Uterus (tissue), 4 donors: ENCODE data around the gene USO1. TPM values are rescaled to one million over a fixed set of nuclear protein-coding genes. Genes with fewer than 3 reads are reported as not detected.

Experiments
- DNase-seq, 2 donors: peaks; one replicate each; pipeline ENCODE4 v3.0.0-alpha.2; 2019 to 2020
- H3K27ac ChIP-seq, 2 donors: fragments of 200-600 bp; sonication (generic); 1 replicate in 1 of 2; 2 replicates in 1 of 2; pipeline ENCODE4 v1.5.1; 2016 to 2018
- H3K27me3 ChIP-seq, 2 donors: fragments of 200-600 bp; sonication (generic); one replicate each; pipeline ENCODE4 v1.5.1; 2018 to 2019; ENCODE audit warnings: control low read depth in 1 of 2
- H3K36me3 ChIP-seq, 2 donors: fragments of 200-600 bp; sonication (generic); one replicate each; pipeline ENCODE4 v1.5.1; 2019; ENCODE audit warnings: control low read depth in 1 of 2
- H3K4me1 ChIP-seq, 2 donors: fragments of 200-600 bp; sonication (generic); one replicate each; pipeline ENCODE4 v1.5.1; 2018 to 2019; ENCODE audit warnings: control low read depth in 1 of 2
- H3K4me3 ChIP-seq, 2 donors: fragments of 200-600 bp; sonication (generic); 1 replicate in 1 of 2; 2 replicates in 1 of 2; pipeline ENCODE4 v1.5.1; 2018 to 2019; ENCODE audit warnings: mild to moderate bottlenecking in 1 of 2
- H3K9me3 ChIP-seq, 2 donors: fragments of 200-600 bp; sonication (generic); one replicate each; pipeline ENCODE4 v1.5.1; 2019; ENCODE audit warnings: control low read depth in 1 of 2
- POLR2A ChIP-seq, 2 donors: fragments of 450-650 bp; IDR thresholded peaks; one replicate each; pipeline ENCODE4 v1.6.1; 2016; ENCODE audit warnings: antibody characterized with exemption in 2 of 2, mild to moderate bottlenecking in 1 of 2, moderate library complexity in 1 of 2
- intact Hi-C: fragments of 100-400 bp; cut with DNase I; formaldehyde crosslinking; loops from one replicate; pipeline ENCODE4 v1.15.1; 2023; ENCODE audit warnings: low total_unique reads
- total RNA-seq, 4 donors: library from RNA; depleted of rRNA in 3 of 4; stranded (reverse); fragments of >200 nt in 3 of 4; gene quantifications; one replicate each; pipeline versions ENCODE4 v1.1.0 to v1.2.4, GENCODE V29; 2014 to 2023
- TF ChIP-seq, protein P1 (sequence below), 4 experiments: fragments of 200-600 bp in 2 of 4; fragments of 450-650 bp in 2 of 4; sonication (generic) in 2 of 4; IDR thresholded peaks; one replicate each; pipeline ENCODE4 v1.5.1; 2016 to 2019; ENCODE audit warnings: antibody characterized with exemption in 4 of 4, mild to moderate bottlenecking in 2 of 4, moderate library complexity in 1 of 4
- donor health status: DM: yes; HTN: yes; CAD: no.

USO1 gene
- total RNA-seq, 4 donors from 2014 or later, result 20.0 to 127 (median 59.4) TPM

DNA sequence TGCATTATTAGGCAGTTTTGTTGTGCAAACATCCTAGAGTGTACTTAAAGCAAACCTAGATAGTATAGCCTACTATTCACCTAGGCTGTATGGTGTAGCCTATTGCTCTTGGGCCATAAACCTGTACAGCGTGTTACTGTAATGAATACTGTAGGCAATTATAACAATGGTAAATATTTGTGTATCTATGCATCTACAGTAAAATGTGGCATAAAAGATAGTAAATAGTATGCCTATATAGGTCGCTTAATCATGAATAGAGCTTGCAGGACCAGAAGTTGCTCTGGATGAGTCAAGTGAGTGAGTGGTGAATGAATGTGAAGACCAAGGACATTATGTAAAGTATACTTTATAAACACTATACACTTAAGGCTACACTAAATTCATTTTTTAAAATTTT is 16.6 kb downstream of the USO1 start:
- Histone ChIP-seq H3K36me3 (no peaks in the 10 kb centered on the region), H3K27ac (no peak overlapping the region), H3K4me1 (no peaks in the 10 kb centered on the region), H3K9me3 (no peaks in the 10 kb centered on the region), H3K27me3 (no peaks in the 10 kb centered on the region), H3K4me3 (no peak overlapping the region)
- no peak for DNase-seq
- TF ChIP-seq, protein P1, sequence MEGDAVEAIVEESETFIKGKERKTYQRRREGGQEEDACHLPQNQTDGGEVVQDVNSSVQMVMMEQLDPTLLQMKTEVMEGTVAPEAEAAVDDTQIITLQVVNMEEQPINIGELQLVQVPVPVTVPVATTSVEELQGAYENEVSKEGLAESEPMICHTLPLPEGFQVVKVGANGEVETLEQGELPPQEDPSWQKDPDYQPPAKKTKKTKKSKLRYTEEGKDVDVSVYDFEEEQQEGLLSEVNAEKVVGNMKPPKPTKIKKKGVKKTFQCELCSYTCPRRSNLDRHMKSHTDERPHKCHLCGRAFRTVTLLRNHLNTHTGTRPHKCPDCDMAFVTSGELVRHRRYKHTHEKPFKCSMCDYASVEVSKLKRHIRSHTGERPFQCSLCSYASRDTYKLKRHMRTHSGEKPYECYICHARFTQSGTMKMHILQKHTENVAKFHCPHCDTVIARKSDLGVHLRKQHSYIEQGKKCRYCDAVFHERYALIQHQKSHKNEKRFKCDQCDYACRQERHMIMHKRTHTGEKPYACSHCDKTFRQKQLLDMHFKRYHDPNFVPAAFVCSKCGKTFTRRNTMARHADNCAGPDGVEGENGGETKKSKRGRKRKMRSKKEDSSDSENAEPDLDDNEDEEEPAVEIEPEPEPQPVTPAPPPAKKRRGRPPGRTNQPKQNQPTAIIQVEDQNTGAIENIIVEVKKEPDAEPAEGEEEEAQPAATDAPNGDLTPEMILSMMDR (IDR thresholded peaks at IDR 0.05), result no peak
- TF ChIP-seq POLR2A (IDR thresholded peaks at IDR 0.05), result no peak
- intact Hi-C loops, result no loop called here

DNA sequence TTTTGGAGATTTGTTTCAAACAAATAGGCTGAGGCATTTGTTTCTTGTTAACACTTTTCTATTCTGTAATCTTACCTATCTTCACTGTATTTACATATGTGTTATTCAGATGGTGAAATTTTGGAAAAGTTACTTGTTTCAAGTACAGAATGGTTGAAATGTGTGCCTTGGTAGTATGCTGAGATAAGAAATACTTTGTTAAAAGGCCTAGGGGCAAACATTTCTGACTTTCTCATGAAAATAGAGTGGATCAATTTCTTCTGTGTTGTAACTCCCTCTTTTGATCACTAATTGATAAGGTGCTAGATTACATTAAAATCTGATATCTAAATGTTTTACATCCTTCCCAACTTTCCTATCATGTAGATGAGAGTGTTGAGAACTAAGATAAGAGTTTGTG is 18.1 kb downstream of the USO1 start:
- TF ChIP-seq, protein P1 (IDR thresholded peaks at IDR 0.05), result no peak
- TF ChIP-seq POLR2A (IDR thresholded peaks at IDR 0.05), result no peak
- Histone ChIP-seq H3K4me3 (no peak overlapping the region), H3K36me3 (no peaks in the 10 kb centered on the region), H3K27ac (no peak overlapping the region), H3K4me1 (no peaks in the 10 kb centered on the region), H3K9me3 (no peaks in the 10 kb centered on the region), H3K27me3 (no peaks in the 10 kb centered on the region)
- intact Hi-C loops, result no loop called here
- DNase-seq, result no peak

DNA sequence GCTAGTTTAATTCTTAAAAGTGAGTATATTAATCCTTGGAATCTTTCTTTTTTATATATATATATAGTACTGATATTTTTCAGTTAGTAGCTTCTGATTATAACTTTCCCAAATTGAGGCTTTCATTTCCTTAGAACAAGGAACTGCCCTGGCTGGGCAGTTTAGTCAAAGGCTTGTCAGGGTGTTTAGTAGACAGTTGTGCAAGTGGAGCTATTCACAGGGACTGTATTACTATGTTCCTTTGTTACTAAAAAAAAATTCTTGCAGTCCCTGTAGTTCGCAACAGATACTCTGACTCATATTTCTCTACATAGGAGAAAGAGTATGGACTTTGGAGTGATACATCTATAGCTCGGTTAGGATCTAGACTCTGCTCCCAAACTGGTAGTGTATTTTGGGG is 20.8 kb downstream of the USO1 start:
- no peaks in the 10 kb centered on the region for H3K4me1 ChIP-seq
- intact Hi-C loops, result no loop called here
- DNase-seq, result no peak
- H3K36me3 ChIP-seq, result no peaks in the 10 kb centered on the region
- no peaks in the 10 kb centered on the region for H3K27me3 ChIP-seq
- no peak overlapping the region for H3K4me3 ChIP-seq
- TF ChIP-seq, protein P1 (IDR thresholded peaks at IDR 0.05), result no peak
- TF ChIP-seq POLR2A (IDR thresholded peaks at IDR 0.05), result no peak
- no peaks in the 10 kb centered on the region for H3K9me3 ChIP-seq
- no peak overlapping the region for H3K27ac ChIP-seq

DNA sequence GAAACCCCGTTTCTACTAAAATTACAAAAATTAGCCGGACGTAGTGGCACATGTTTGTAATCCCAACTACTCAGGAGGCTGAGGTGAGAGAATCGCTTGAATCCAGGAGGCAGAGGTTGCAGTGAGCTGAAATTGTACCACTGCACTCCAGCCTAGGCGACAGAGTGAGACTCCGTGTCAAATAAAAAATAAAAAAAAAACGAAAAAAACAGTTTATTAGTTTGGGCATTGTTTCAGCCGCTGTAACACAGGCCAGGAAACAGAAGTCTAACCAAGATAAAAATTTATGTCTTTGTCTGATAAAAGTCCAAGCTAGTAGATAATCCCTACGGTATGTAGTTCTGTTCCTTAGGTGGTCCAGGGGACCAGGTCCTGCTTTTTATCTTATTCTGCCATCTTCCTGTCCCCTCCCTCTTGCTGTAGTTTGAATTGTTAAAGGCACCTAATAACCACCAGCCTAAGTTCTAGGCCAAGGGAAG is 21.4 kb downstream of the USO1 start:
- Histone ChIP-seq H3K4me3 (no peak overlapping the region), H3K27ac (no peak overlapping the region)
- intact Hi-C loops, result no loop called here

DNA sequence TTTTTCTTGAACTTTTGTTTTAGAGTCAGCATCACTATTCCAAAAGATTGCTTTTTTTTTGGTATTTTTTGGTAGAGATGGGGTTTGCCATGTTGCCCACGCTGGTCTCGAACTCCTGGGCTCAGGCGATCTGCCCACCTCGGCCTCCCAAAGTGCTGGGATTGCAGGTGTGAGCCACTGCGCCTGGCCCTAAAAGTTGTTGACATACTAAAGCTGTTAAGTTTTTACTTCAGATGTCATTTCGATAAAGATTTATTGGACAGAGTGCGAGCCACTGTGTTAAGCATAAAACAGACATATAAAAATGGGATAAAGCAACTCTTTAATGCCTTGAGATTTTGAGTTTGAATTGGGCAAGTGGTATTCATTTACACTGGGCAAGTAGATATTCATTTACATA is 28.3 kb downstream of the USO1 start:
- Histone ChIP-seq H3K27me3 (no peaks in the 10 kb centered on the region), H3K27ac (no peak overlapping the region), H3K9me3 (no peaks in the 10 kb centered on the region), H3K4me1 (no peaks in the 10 kb centered on the region), H3K36me3 (no peaks in the 10 kb centered on the region), H3K4me3 (no peak overlapping the region)
- TF ChIP-seq, protein P1 (IDR thresholded peaks at IDR 0.05), result no peak
- TF ChIP-seq POLR2A (IDR thresholded peaks at IDR 0.05), result no peak
- DNase-seq, result no peak
- intact Hi-C loops, result no loop called here

More for the DNA sequence above, 21.4 kb downstream of the USO1 start:
- TF ChIP-seq, protein P1 (IDR thresholded peaks at IDR 0.05), result no peak
- TF ChIP-seq POLR2A (IDR thresholded peaks at IDR 0.05), result no peak
- Histone ChIP-seq H3K27me3 (no peaks in the 10 kb centered on the region), H3K36me3 (no peaks in the 10 kb centered on the region), H3K4me1 (no peaks in the 10 kb centered on the region), H3K9me3 (no peaks in the 10 kb centered on the region)
- no peak for DNase-seq
